ENCODE data around the gene GATM. TPM values are rescaled to one million over a fixed set of nuclear protein-coding genes. Genes with fewer than 3 reads are reported as not detected.
A peak's percentile ranks its signal among the peaks of the same experiment; 100 is the strongest.

GATM gene
- polyA plus RNA-seq, 3 donors, result 0.89 to 1.5 (median 1.5) TPM

GRCh38 chr15:45386974-45387373 is 8.6 kb upstream of the GATM start:
- H3K9ac ChIP-seq (ENCODE audit: insufficient read depth, low read length, poor library complexity, severe bottlenecking), result no peak overlapping the region
- H3K9me3 ChIP-seq (replicated peaks in 1 of 2; ENCODE audit: control insufficient read depth in 1 of 2, insufficient read depth in 1 of 2, low read length in 2 of 2), result no peaks in the 10 kb centered on the region
- no peak overlapping the region for H3K27ac ChIP-seq (ENCODE audit: low read depth in 1 of 2, low read length in 2 of 2)
- WGBS (ENCODE audit: insufficient coverage), result no CpG with 5 or more reads among the region's 1 CpG
- Mint-ChIP-seq H3K4me1 (peaks cover 7% of the 10 kb centered on the region), H3K27me3 (ENCODE audit: low read depth in 3 of 3) (peaks cover 5 to 10% (median 8%) of the 10 kb centered on the region in 3 donors), H3K36me3 (no peaks in the 10 kb centered on the region), H3K27ac (no peak overlapping the region), H3K4me3 (no peak overlapping the region), H3K9me3 (no peaks in the 10 kb centered on the region)
- no peak for TF ChIP-seq CTCF (IDR thresholded peaks at IDR 0.05)
- peaks cover 0 to 9% of the 10 kb centered on the region in 2 donors for H3K27me3 ChIP-seq (ENCODE audit: control insufficient read depth in 2 of 2, insufficient read depth in 2 of 2, low read length in 2 of 2)
- DNase-seq, result no peak
- no peak overlapping the region for H3K4me2 ChIP-seq (replicated peaks; ENCODE audit: extremely low read depth, low read length, poor library complexity, severe bottlenecking)
- H2AFZ ChIP-seq (ENCODE audit: insufficient read depth, low read depth, low read length, poor library complexity, severe bottlenecking), result no peak overlapping the region
- no peak overlapping the region for H3K4me3 ChIP-seq (replicated peaks in 1 of 3; ENCODE audit: low read depth in 2 of 3, low read length in 3 of 3)
- intact Hi-C loops (cut with micrococcal nuclease), result no loop called here
- no peaks in the 10 kb centered on the region for H4K20me1 ChIP-seq (ENCODE audit: insufficient read depth, low read length)
- H3K36me3 ChIP-seq (replicated peaks in 1 of 2; ENCODE audit: control insufficient read depth in 1 of 2, insufficient read depth in 2 of 2, low read length in 2 of 2), result no peaks in the 10 kb centered on the region
- H3K79me2 ChIP-seq (ENCODE audit: insufficient read depth, low read length), result no peaks in the 10 kb centered on the region
- peaks cover 8% of the 10 kb centered on the region in 2 donors for H3K4me1 ChIP-seq (ENCODE audit: control insufficient read depth in 1 of 2, insufficient read depth in 2 of 2, low read length in 2 of 2)

- H3K4me1 ChIP-seq (ENCODE audit: control insufficient read depth in 1 of 2, insufficient read depth in 2 of 2, low read length in 2 of 2), result peaks cover 2 to 3% of the 10 kb centered on the region in 2 donors
- H3K79me2 ChIP-seq (ENCODE audit: insufficient read depth, low read length), result no peaks in the 10 kb centered on the region
- no peaks in the 10 kb centered on the region for H3K9me3 ChIP-seq (replicated peaks in 1 of 2; ENCODE audit: control insufficient read depth in 1 of 2, insufficient read depth in 1 of 2, low read length in 2 of 2)
- Mint-ChIP-seq H3K36me3 (no peaks in the 10 kb centered on the region), H3K27ac (no peak overlapping the region), H3K9me3 (no peaks in the 10 kb centered on the region), H3K27me3 (ENCODE audit: low read depth in 3 of 3) (peaks cover 5 to 14% (median 8%) of the 10 kb centered on the region in 3 donors), H3K4me3 (peak overlapping the region in 1 of 2 donors; percentile 22), H3K4me1 (peaks cover under 1% of the 10 kb centered on the region)
- H3K27ac ChIP-seq (ENCODE audit: low read depth in 1 of 2, low read length in 2 of 2), result no peak overlapping the region
- no peak overlapping the region for H3K4me2 ChIP-seq (replicated peaks; ENCODE audit: extremely low read depth, low read length, poor library complexity, severe bottlenecking)
- no peak overlapping the region for H3K4me3 ChIP-seq (replicated peaks in 1 of 3; ENCODE audit: low read depth in 2 of 3, low read length in 3 of 3)
- H4K20me1 ChIP-seq (ENCODE audit: insufficient read depth, low read length), result no peaks in the 10 kb centered on the region
- H3K27me3 ChIP-seq (ENCODE audit: control insufficient read depth in 2 of 2, insufficient read depth in 2 of 2, low read length in 2 of 2), result peaks cover 0 to 9% of the 10 kb centered on the region in 2 donors
- no peaks in the 10 kb centered on the region for H3K36me3 ChIP-seq (replicated peaks in 1 of 2; ENCODE audit: control insufficient read depth in 1 of 2, insufficient read depth in 2 of 2, low read length in 2 of 2)
- intact Hi-C loops (cut with micrococcal nuclease), result no loop called here
- DNase-seq, result no peak
- WGBS (ENCODE audit: insufficient coverage), result 82% methylated on average over 3 of the region's 5 CpGs
- no peak for TF ChIP-seq CTCF (IDR thresholded peaks at IDR 0.05)
- no peak overlapping the region for H3K9ac ChIP-seq (ENCODE audit: insufficient read depth, low read length, poor library complexity, severe bottlenecking)
- no peak overlapping the region for H2AFZ ChIP-seq (ENCODE audit: insufficient read depth, low read depth, low read length, poor library complexity, severe bottlenecking)
Measured at GRCh38 chr15:45386420-45386819, 8.1 kb upstream of the GATM start.

All from CD14-positive monocyte (primary cell).